HepG2 (cell line): ENCODE data around the gene SRCIN1. TPM values are rescaled to one million over a fixed set of nuclear protein-coding genes. Genes with fewer than 3 reads are reported as not detected.
A peak's percentile ranks its signal among the peaks of the same experiment; 100 is the strongest.

Experiments used
- AHR ChIP-seq: IDR thresholded peaks from 2 replicates; pipeline ENCODE4 v1.6.1; 2018; ENCODE audit warnings: missing genetic modification reagents, missing compliant biosample characterization
- CCDC6 ChIP-seq: sonication (generic); formaldehyde crosslinking; IDR thresholded peaks from 2 replicates; pipeline ENCODE4 v1.8.1; 2022; ENCODE audit warnings: mild to moderate bottlenecking, missing genetic modification reagents, moderate library complexity
- CREB1 ChIP-seq, 2 experiments: fragments of 450-650 bp in 1 of 2; IDR thresholded peaks; 2 replicates each; pipeline ENCODE4 v1.6.1; 2016 to 2017; ENCODE audit warnings: control low read depth in 1 of 2, mild to moderate bottlenecking in 1 of 2, missing compliant biosample characterization in 1 of 2, missing genetic modification characterization in 1 of 2
- CSRNP1 ChIP-seq: sonication (generic); formaldehyde crosslinking; IDR thresholded peaks from 2 replicates; pipeline ENCODE4 v1.8.1; 2023; ENCODE audit warnings: mild to moderate bottlenecking, missing genetic modification reagents
- FOXP1 ChIP-seq, 2 experiments: fragments of 450-650 bp in 1 of 2; IDR thresholded peaks; 2 replicates each; pipeline ENCODE4 v1.6.1; 2017 to 2018; ENCODE audit warnings: antibody characterized with exemption in 1 of 2
- JUNB ChIP-seq: sonication (generic); formaldehyde crosslinking; IDR thresholded peaks from 2 replicates; pipeline ENCODE4 v1.8.0; 2022; ENCODE audit warnings: missing genetic modification reagents, mild to moderate bottlenecking, borderline replicate concordance
- KAT7 ChIP-seq: IDR thresholded peaks from 2 replicates; pipeline ENCODE4 v1.6.1; 2018; ENCODE audit warnings: borderline replicate concordance, missing compliant biosample characterization
- KLF12 ChIP-seq: sonication (generic); formaldehyde crosslinking; IDR thresholded peaks from 2 replicates; pipeline ENCODE4 v1.4.0; 2020; ENCODE audit warnings: missing genetic modification reagents, borderline replicate concordance
- MIER3 ChIP-seq: IDR thresholded peaks from 2 replicates; pipeline ENCODE4 v1.6.1; 2016; ENCODE audit warnings: missing compliant biosample characterization, borderline replicate concordance
- NFKBIZ ChIP-seq: IDR thresholded peaks from 2 replicates; pipeline ENCODE4 v1.6.1; 2018; ENCODE audit warnings: missing genetic modification reagents, missing compliant biosample characterization
- SIN3A ChIP-seq: IDR thresholded peaks from 2 replicates; pipeline ENCODE4 v1.6.1; 2011; ENCODE audit warnings: low read depth, mild to moderate bottlenecking, control low read depth, low read length, borderline replicate concordance
- SMARCC2 ChIP-seq: fragments of 450-650 bp; IDR thresholded peaks from 2 replicates; pipeline ENCODE4 v1.6.1; 2017; ENCODE audit warnings: antibody characterized with exemption, mild to moderate bottlenecking
- SNRNP70 ChIP-seq: fragments of 200-400 bp; formaldehyde crosslinking; IDR thresholded peaks from 2 replicates; pipeline ENCODE4 v1.6.1; 2017; ENCODE audit warnings: mild to moderate bottlenecking, low read depth, low read length, moderate library complexity
- TAF1 ChIP-seq: sonication (generic); formaldehyde crosslinking; IDR thresholded peaks from 2 replicates; pipeline ENCODE4 v1.4.0; 2020; ENCODE audit warnings: missing genetic modification reagents
- TBX2 ChIP-seq: sonication (generic); formaldehyde crosslinking; IDR thresholded peaks from 2 replicates; pipeline ENCODE4 v1.5.0; 2020; ENCODE audit warnings: missing genetic modification reagents, mild to moderate bottlenecking, borderline replicate concordance
- TCF7L2 ChIP-seq: IDR thresholded peaks from 2 replicates; pipeline ENCODE4 v1.6.1; 2011; ENCODE audit warnings: mild to moderate bottlenecking, low read depth, low read length, moderate library complexity
- TFE3 ChIP-seq: IDR thresholded peaks from 2 replicates; pipeline ENCODE4 v1.6.1; 2016
- U2AF1 ChIP-seq: fragments of 200-400 bp; formaldehyde crosslinking; optimal IDR thresholded peaks from 2 replicates; pipeline ENCODE3; 2017; ENCODE audit warnings: mild to moderate bottlenecking, low read depth, low read length
- ZBTB49 ChIP-seq: sonication (generic); formaldehyde crosslinking; IDR thresholded peaks from 2 replicates; pipeline ENCODE4 v1.4.0; 2020; ENCODE audit warnings: missing genetic modification reagents, borderline replicate concordance
- ZFY ChIP-seq: sonication (generic); formaldehyde crosslinking; IDR thresholded peaks from 2 replicates; pipeline ENCODE4 v1.4.0; 2020; ENCODE audit warnings: missing genetic modification reagents
- ZKSCAN5 ChIP-seq: sonication (generic); formaldehyde crosslinking; IDR thresholded peaks from 2 replicates; pipeline ENCODE4 v1.5.1; 2020; ENCODE audit warnings: mild to moderate bottlenecking, missing genetic modification reagents
- ZNF20 ChIP-seq: sonication (generic); formaldehyde crosslinking; IDR thresholded peaks from 2 replicates; pipeline ENCODE4 v1.4.0; 2020; ENCODE audit warnings: mild to moderate bottlenecking, moderate library complexity, missing genetic modification reagents
- ZNF446 ChIP-seq: sonication (generic); formaldehyde crosslinking; IDR thresholded peaks from 2 replicates; pipeline ENCODE4 v1.5.0; 2020; ENCODE audit warnings: mild to moderate bottlenecking, missing genetic modification reagents
- ZNF547 ChIP-seq: sonication (generic); formaldehyde crosslinking; IDR thresholded peaks from 2 replicates; pipeline ENCODE4 v1.5.1; 2020; ENCODE audit warnings: mild to moderate bottlenecking, missing genetic modification reagents
- ZNF550 ChIP-seq: sonication (generic); formaldehyde crosslinking; IDR thresholded peaks from 2 replicates; pipeline ENCODE4 v1.4.0; 2020; ENCODE audit warnings: mild to moderate bottlenecking, missing genetic modification reagents, borderline replicate concordance
- polyA plus RNA-seq, 8 experiments: library from polyadenylated mRNA; depleted of rRNA in 3 of 8; stranded (reverse) in 7 of 8; unstranded in 1 of 8; fragments of >200 nt; fragmentation: Illumina TruSeq in 4 of 8; extraction: Trizol in 4 of 8; gene quantifications; 2 replicates each; pipeline versions ENCODE4 v1.2.1 to v1.2.3, GENCODE V29; 2011 to 2016; ENCODE audit warnings: low read depth in 4 of 8, missing spikeins in 1 of 8, mixed read lengths in 1 of 8; ENCODE audit not compliant: insufficient read depth in 1 of 8
- total RNA-seq, 5 experiments: library from RNA; depleted of rRNA; stranded (reverse); fragments of >200 nt; fragmentation: Illumina TruSeq; extraction: Trizol; gene quantifications; 2 replicates each; pipeline ENCODE4 v1.2.3, GENCODE V29; 2016; ENCODE audit warnings: low read depth in 1 of 5

Gene SRCIN1
- total and polyA plus RNA-seq, 2 of the 13 experiments (the other 11 are each of a cell fraction or from before 2014, with no cell fraction given), result 1.2 to 9.6 TPM

DNA sequence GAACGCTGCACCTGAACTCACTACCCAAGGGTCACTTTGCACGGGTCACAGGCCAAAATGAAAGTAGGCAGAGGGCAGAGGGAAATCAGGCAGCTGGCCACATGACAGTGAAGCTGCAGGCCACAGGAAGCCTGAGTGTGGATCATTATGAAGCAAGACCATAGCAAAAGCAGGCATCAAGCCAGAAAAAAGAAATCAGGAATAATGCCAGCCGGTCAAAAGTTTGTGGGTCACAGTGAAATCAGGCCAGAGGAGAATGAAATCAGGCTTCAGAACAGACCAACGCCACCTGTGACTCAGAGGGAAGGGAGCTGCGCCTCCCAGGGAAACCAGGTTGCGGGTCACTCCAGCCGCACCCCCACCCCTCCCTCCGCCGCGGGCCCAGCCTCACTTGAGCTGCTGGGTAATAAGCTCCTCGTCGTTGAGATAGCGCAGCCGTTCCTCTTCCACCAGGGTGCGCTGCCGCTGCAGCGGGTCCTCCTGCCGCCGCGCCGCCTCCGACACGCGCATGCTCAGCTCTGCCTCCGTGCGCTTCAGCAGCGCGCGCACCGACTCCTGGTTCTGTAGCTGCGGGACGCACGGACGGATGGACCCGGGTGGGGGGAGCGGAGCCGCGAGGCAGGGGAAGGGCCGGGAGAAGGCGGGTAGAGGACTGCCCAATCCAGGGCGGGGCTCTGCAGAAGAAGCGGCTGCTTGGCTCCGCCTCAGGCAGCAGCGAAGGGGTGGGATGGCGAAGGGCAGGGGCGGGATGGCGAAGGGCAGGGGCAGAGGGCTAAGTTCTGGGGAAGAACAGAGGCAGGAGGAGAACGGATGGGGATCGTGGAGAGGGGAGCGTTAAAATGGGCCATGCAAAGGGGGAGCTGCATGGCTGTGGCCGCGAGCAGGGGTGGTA is 47.7 kb downstream of the SRCIN1 start (continued):
- TF ChIP-seq KAT7 (CRISPR knock-in tag), result no peak; the same call in 1 of the 2 replicates
- TF ChIP-seq ZKSCAN5 (CRISPR knock-in tag), result no peak; the same call in 1 of the 2 replicates
- no peak for TF ChIP-seq TAF1 (CRISPR knock-in tag)
- TF ChIP-seq ZNF446, result no peak
- TF ChIP-seq KLF12 (CRISPR knock-in tag), result no peak
- TF ChIP-seq TFE3 (CRISPR knock-in tag), result no peak
- TF ChIP-seq ZFY, result no peak
- no peak for TF ChIP-seq SMARCC2
- no peak for TF ChIP-seq ZBTB49 (CRISPR knock-in tag)
- TF ChIP-seq MIER3 (CRISPR knock-in tag), result peak; percentile 72; the same call in 1 of the 2 replicates
- TF ChIP-seq TBX2 (CRISPR knock-in tag), result peak; percentile 72; the same call in 1 of the 2 replicates
- TF ChIP-seq TCF7L2, result no peak
- TF ChIP-seq U2AF1, result peak; percentile 59
- no peak for TF ChIP-seq JUNB (CRISPR knock-in tag)
- no peak for TF ChIP-seq CCDC6 (CRISPR knock-in tag)
- TF ChIP-seq CREB1 (IDR thresholded peaks at IDR 0.05), result peak; percentile 48
- no peak for TF ChIP-seq CREB1 (CRISPR knock-in tag; IDR thresholded peaks at IDR 0.05)
- 0 out of 2 replicates have a peak, but pooled peaks have one; percentile 24 for TF ChIP-seq SIN3A
- TF ChIP-seq ZNF547, result 0 out of 2 replicates have a peak, but pooled peaks have one; percentile 25
- no peak for TF ChIP-seq AHR (CRISPR knock-in tag)
- TF ChIP-seq NFKBIZ, result 0 out of 2 replicates have a peak, but pooled peaks have one; percentile 20
- peak; percentile 74; the same call in 1 of the 2 replicates for TF ChIP-seq ZNF550
- TF ChIP-seq CSRNP1 (CRISPR knock-in tag), result peak; percentile 83
- TF ChIP-seq ZNF20 (CRISPR knock-in tag), result no peak
- no peak for TF ChIP-seq SNRNP70
- TF ChIP-seq FOXP1 (IDR thresholded peaks at IDR 0.05), result no peak
- TF ChIP-seq FOXP1 (CRISPR knock-in tag; IDR thresholded peaks at IDR 0.05), result no peak
